Coronary artery (tissue), 2 donors: ENCODE data around the gene SERINC5.
A peak's percentile ranks its signal among the peaks of the same experiment; 100 is the strongest.

Source experiments
- DNase-seq: peaks from one replicate; pipeline ENCODE4 v3.0.0-alpha.2; 2017; ENCODE audit warnings: low spot score
- H3K27ac ChIP-seq, 2 donors: fragments of 200-600 bp; sonication (generic); one replicate each; pipeline ENCODE4 v1.5.1; 2016 to 2019
- H3K4me3 ChIP-seq: fragments of 200-600 bp; sonication (generic); 2 replicates; pipeline ENCODE4 v1.5.1; 2016; ENCODE audit warnings: mild to moderate bottlenecking, moderate library complexity
- CTCF ChIP-seq: fragments of 200-600 bp; sonication (generic); IDR thresholded peaks from one replicate; pipeline ENCODE4 v1.5.1; 2019; ENCODE audit warnings: antibody characterized with exemption

Gene SERINC5

DNA sequence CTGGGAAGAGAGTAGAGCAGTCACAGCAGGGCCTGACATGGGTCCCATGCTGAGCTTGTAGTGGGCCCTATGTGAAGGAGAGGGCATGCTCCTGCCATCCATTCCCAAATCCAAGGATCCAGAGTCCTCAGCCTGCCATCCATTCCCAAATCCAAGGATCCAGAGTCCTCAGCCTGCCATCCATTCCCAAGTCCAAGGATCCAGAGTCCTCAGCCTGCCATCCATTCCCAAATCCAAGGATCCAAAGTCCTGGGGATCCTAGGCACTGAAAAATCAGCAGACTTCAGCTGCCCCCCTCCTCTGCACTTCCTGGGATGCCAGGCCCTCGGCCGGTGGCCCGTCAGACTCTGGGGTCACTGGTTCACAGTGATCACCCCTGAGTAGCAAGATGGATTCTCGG is 187.1 kb downstream of the SERINC5 start:
- no peak overlapping the region for H3K4me3 ChIP-seq
- TF ChIP-seq CTCF, result no peak
- no peak overlapping the region for H3K27ac ChIP-seq
- DNase-seq, result peak; percentile 21

DNA sequence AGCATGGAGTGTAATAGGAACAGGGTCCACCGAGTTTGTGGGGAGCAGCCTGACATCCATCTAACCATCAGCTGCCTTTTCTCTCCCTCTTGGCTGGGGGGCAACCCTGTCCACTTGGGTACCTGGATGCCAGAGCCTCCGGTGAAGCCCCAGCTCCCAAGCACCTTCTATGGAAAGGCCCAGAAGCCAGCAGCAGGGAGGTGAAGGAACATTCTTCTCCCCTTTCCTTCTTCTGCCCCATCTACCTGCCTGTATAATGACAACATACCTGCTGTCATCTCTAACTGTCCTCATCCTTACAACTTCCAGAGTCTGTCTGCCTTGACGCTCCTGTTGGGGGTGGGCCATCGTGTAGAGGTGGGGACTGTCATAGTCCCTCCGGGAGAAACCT is 187.6 kb downstream of the SERINC5 start:
- Histone ChIP-seq H3K27ac (no peak overlapping the region), H3K4me3 (no peak overlapping the region)
- peak; percentile 53 for DNase-seq
- no peak for TF ChIP-seq CTCF

DNA sequence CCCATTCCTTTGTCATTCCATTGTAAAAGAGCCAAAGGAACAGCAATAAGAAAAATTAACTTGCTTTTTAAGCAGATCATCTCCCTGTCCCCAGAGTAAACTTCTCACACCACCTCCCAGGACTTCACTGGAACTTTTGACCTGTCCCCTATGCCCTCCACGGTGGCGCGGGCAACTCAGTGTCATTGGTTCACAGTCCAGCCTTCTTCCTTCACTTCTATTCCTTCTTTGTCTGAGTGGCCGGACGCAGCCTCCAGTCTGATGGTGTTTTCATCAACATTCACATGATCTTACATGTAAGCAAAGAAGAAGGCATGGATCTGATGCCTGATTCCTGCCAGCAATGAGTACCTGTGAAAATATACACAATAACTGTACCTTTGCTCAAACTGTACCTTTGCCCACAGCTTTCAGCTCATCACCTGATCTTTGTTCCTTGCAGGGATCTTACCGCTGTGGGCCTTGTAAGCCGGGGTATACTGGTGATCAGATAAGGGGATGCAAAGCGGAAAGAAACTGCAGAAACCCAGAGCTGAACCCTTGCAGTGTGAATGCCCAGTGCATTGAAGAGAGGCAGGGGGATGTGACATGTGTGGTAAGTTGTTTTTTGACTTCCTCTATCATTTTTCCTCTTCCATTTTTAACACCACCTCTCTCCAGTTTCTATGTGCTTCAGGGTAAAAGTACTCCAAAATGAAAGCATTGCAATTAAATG is 188.2 kb downstream of the SERINC5 start:
- Histone ChIP-seq H3K4me3 (no peak overlapping the region), H3K27ac (no peak overlapping the region)
- no peak for DNase-seq
- no peak for TF ChIP-seq CTCF

GRCh38 chr5:80067016-80067415 is 188.8 kb downstream of the SERINC5 start:
- Histone ChIP-seq H3K4me3 (no peak overlapping the region), H3K27ac (no peak overlapping the region)
- TF ChIP-seq CTCF, result no peak
- DNase-seq, result no peak

GRCh38 chr5:80064124-80064523 is 191.7 kb downstream of the SERINC5 start:
- no peak for DNase-seq
- no peak overlapping the region for H3K27ac ChIP-seq
- no peak for TF ChIP-seq CTCF
- no peak overlapping the region for H3K4me3 ChIP-seq
